ENCODE results near the gene FRS2. TPM values are rescaled to one million over a fixed set of nuclear protein-coding genes. Genes with fewer than 3 reads are reported as not detected.

FRS2 gene
- total RNA-seq, 1 donor from 2014 or later, result 23.8 TPM

GRCh38 chr12:69476276-69477017, 6.3 kb downstream of the FRS2 start:
- no peaks in the 10 kb centered on the region for H3K27me3 Mint-ChIP-seq
- no peak overlapping the region for H3K4me3 Mint-ChIP-seq
- DNase-seq (no peak), ATAC-seq (ENCODE audit: low read depth) (no peak)
- peaks cover 61% of the 10 kb centered on the region for H3K4me1 Mint-ChIP-seq
- TF ChIP-seq, protein P1, sequence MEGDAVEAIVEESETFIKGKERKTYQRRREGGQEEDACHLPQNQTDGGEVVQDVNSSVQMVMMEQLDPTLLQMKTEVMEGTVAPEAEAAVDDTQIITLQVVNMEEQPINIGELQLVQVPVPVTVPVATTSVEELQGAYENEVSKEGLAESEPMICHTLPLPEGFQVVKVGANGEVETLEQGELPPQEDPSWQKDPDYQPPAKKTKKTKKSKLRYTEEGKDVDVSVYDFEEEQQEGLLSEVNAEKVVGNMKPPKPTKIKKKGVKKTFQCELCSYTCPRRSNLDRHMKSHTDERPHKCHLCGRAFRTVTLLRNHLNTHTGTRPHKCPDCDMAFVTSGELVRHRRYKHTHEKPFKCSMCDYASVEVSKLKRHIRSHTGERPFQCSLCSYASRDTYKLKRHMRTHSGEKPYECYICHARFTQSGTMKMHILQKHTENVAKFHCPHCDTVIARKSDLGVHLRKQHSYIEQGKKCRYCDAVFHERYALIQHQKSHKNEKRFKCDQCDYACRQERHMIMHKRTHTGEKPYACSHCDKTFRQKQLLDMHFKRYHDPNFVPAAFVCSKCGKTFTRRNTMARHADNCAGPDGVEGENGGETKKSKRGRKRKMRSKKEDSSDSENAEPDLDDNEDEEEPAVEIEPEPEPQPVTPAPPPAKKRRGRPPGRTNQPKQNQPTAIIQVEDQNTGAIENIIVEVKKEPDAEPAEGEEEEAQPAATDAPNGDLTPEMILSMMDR (IDR thresholded peaks at IDR 0.05), result no peak
- peaks cover 13% of the 10 kb centered on the region for H3K36me3 Mint-ChIP-seq (ENCODE audit: low read depth)
- intact Hi-C loops (cut with micrococcal nuclease), result no loop called here
- no peaks in the 10 kb centered on the region for H3K9me3 Mint-ChIP-seq
- ChIA-PET POLR2A (interaction anchor here (0.5 kb wide), 1 partner anchor 1131 kb away, joined by 3 read pairs; no protein-coding TSS in a partner anchor), CTCF (no interaction called here)
- no peak overlapping the region for H3K27ac Mint-ChIP-seq

DNA sequence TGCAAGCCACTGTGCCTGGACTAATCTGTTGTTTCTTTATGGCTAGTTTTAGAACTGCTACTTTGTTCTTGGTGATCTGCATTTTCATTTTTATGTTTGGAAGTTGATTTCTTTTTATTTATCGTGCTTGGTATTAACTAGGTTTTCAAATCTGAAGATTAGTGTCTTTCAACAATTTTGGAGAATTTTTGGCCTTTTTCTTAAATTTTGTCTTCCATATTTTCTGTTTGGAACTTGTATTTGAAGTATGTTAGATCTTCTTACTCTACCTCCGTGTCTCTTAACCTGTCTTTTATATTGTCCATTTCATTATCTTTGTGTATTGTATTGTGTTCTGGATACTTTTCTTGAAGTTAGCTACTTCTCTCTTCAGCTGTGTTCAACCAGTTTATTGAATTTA, 9.5 kb downstream of the FRS2 start:
- H3K4me3 Mint-ChIP-seq, result no peak overlapping the region
- intact Hi-C loops (cut with micrococcal nuclease), result loop anchor here (2.0 kb wide), 2 partner anchors 13 to 17 kb away; no protein-coding TSS in a partner anchor
- TF ChIP-seq, protein P1 (IDR thresholded peaks at IDR 0.05), result no peak
- no peaks in the 10 kb centered on the region for H3K27me3 Mint-ChIP-seq
- no peak overlapping the region for H3K27ac Mint-ChIP-seq
- ATAC-seq (ENCODE audit: low read depth), result no peak
- ChIA-PET POLR2A (interaction anchor here (0.7 kb wide), 1 partner anchor 18 kb away, joined by 10 read pairs; no protein-coding TSS in a partner anchor), CTCF (interaction anchor here (1.1 to 1.6 kb wide), 2 partner anchors 10 to 90 kb away, joined by 3 read pairs; no protein-coding TSS in a partner anchor)
- H3K36me3 Mint-ChIP-seq (ENCODE audit: low read depth), result peaks cover 11% of the 10 kb centered on the region
- no peak for DNase-seq
- peaks cover 46% of the 10 kb centered on the region for H3K4me1 Mint-ChIP-seq
- no peaks in the 10 kb centered on the region for H3K9me3 Mint-ChIP-seq

DNA sequence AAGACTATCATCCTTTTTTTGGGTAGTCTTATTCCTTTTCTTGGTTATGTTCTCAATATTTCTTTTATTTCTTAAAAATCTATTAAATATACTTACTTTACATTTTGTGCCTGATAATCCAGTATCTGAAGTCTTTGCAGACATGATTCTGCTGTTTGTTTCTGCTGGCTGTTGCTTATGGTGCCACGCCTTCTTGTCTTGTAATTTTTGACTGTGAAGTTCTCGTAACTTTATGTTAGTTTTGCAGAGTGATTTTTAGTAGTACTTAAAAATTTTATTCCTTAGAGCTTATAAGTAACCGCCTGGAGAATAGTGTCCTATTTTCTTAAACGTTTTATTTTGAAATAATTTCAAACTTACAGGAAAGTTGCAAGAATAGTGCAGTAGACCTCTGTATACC, 10.5 kb downstream of the FRS2 start:
- Mint-ChIP-seq H3K9me3 (no peaks in the 10 kb centered on the region), H3K27ac (no peak overlapping the region), H3K27me3 (no peaks in the 10 kb centered on the region), H3K4me1 (peaks cover 37% of the 10 kb centered on the region), H3K4me3 (no peak overlapping the region), H3K36me3 (ENCODE audit: low read depth) (peaks cover 12% of the 10 kb centered on the region)
- DNase-seq (no peak), ATAC-seq (ENCODE audit: low read depth) (no peak)
- TF ChIP-seq, protein P1 (IDR thresholded peaks at IDR 0.05), result no peak
- intact Hi-C loops (cut with micrococcal nuclease), result loop anchor here (2.0 kb wide), 2 partner anchors 14 to 16 kb away; no protein-coding TSS in a partner anchor
- POLR2A ChIA-PET, result interaction anchor here (0.7 kb wide), 1 partner anchor 1535 kb away, joined by 3 read pairs; no protein-coding TSS in a partner anchor
- CTCF ChIA-PET, result interaction anchor here (1.1 to 1.6 kb wide), 2 partner anchors 9 to 89 kb away, joined by 3 read pairs; no protein-coding TSS in a partner anchor

- DNase-seq, result no peak
- POLR2A ChIA-PET, result no interaction called here
- TF ChIP-seq, protein P1 (IDR thresholded peaks at IDR 0.05), result no peak
- Mint-ChIP-seq H3K4me3 (no peak overlapping the region), H3K27ac (no peak overlapping the region), H3K27me3 (no peaks in the 10 kb centered on the region), H3K9me3 (no peaks in the 10 kb centered on the region), H3K36me3 (ENCODE audit: low read depth) (peaks cover 12% of the 10 kb centered on the region), H3K4me1 (peaks cover 34% of the 10 kb centered on the region)
- CTCF ChIA-PET, result interaction anchor here (1.6 kb wide), 1 partner anchor 9 kb away, joined by 3 read pairs; no protein-coding TSS in a partner anchor
- intact Hi-C loops (cut with micrococcal nuclease), result loop anchor here (2.0 kb wide), 2 partner anchors 14 to 16 kb away; no protein-coding TSS in a partner anchor
- no peak for ATAC-seq (ENCODE audit: low read depth)
Measured at GRCh38 chr12:69481133-69481532, 10.9 kb downstream of the FRS2 start.

GRCh38 chr12:69483700-69484099, 13.5 kb downstream of the FRS2 start:
- ChIA-PET CTCF (interaction anchor here (1.4 kb wide), 1 partner anchor 87 kb away, joined by 3 read pairs; no protein-coding TSS in a partner anchor), POLR2A (interaction anchor here (0.6 kb wide), 1 partner anchor 18 kb away, joined by 7 read pairs; no protein-coding TSS in a partner anchor)
- ATAC-seq (ENCODE audit: low read depth) (no peak), DNase-seq (no peak)
- H3K36me3 Mint-ChIP-seq (ENCODE audit: low read depth), result peaks cover 35% of the 10 kb centered on the region
- intact Hi-C loops (cut with micrococcal nuclease), result no loop called here
- H3K9me3 Mint-ChIP-seq, result peaks cover 8% of the 10 kb centered on the region
- H3K4me1 Mint-ChIP-seq, result peaks cover 42% of the 10 kb centered on the region
- TF ChIP-seq, protein P1 (IDR thresholded peaks at IDR 0.05), result no peak
- H3K27me3 Mint-ChIP-seq, result no peaks in the 10 kb centered on the region
- no peak overlapping the region for H3K4me3 Mint-ChIP-seq
- H3K27ac Mint-ChIP-seq, result no peak overlapping the region

Measured in activated B cell treated with CpG ODN at 0.5 μM for 24 hours (primary cell).